Mesenchymal stem cell (in vitro differentiated cells and primary cell): ENCODE data around the gene POLA1.

Source experiments
- DNase-seq: peaks from one replicate; pipeline ENCODE4 v3.0.0-alpha.2; 2013
- H2AFZ ChIP-seq: one replicate; pipeline ENCODE4 v1.6.1; 2013; ENCODE audit warnings: low read depth, mild to moderate bottlenecking, control low read depth, inconsistent platforms, low read length, moderate library complexity
- H2AK5ac ChIP-seq: 2 replicates; pipeline ENCODE4 v1.6.1; 2013; ENCODE audit warnings: low read length, moderate library complexity, mild to moderate bottlenecking, inconsistent platforms; ENCODE audit not compliant: severe bottlenecking
- H2BK120ac ChIP-seq: one replicate; pipeline ENCODE4 v1.6.1; 2013; ENCODE audit warnings: low read depth, mild to moderate bottlenecking, inconsistent platforms, low read length, moderate library complexity
- H2BK12ac ChIP-seq, 2 experiments: one replicate each; pipeline ENCODE4 v1.6.1; 2013; ENCODE audit warnings: inconsistent platforms in 2 of 2, low read length in 2 of 2, mild to moderate bottlenecking in 2 of 2, moderate library complexity in 2 of 2, control low read depth in 1 of 2
- H2BK15ac ChIP-seq: one replicate; pipeline ENCODE4 v1.6.1; 2013; ENCODE audit warnings: mild to moderate bottlenecking, low read depth, inconsistent platforms; ENCODE audit not compliant: poor library complexity, severe bottlenecking
- H2BK5ac ChIP-seq: 2 replicates; pipeline ENCODE4 v1.6.1; 2013; ENCODE audit warnings: low read depth, mild to moderate bottlenecking, low read length, control low read depth, inconsistent platforms; ENCODE audit not compliant: poor library complexity, severe bottlenecking
- H3K14ac ChIP-seq, 2 experiments: one replicate each; pipeline ENCODE4 v1.6.1; 2013; ENCODE audit warnings: inconsistent platforms in 2 of 2, low read length in 2 of 2, control low read depth in 1 of 2, mild to moderate bottlenecking in 1 of 2, moderate library complexity in 1 of 2
- H3K18ac ChIP-seq, 2 experiments: one replicate each; pipeline ENCODE4 v1.6.1; 2013; ENCODE audit warnings: inconsistent platforms in 2 of 2, low read length in 2 of 2, control low read depth in 1 of 2, low read depth in 1 of 2, mild to moderate bottlenecking in 1 of 2
- H3K23ac ChIP-seq, 2 experiments: one replicate each; pipeline ENCODE4 v1.6.1; 2013; ENCODE audit warnings: inconsistent platforms in 2 of 2, low read length in 2 of 2, mild to moderate bottlenecking in 2 of 2, moderate library complexity in 2 of 2, control low read depth in 1 of 2
- H3K27ac ChIP-seq: 2 replicates; pipeline ENCODE4 v1.5.1; 2013; ENCODE audit warnings: mild to moderate bottlenecking, moderate library complexity, low read length, control low read depth, inconsistent platforms; ENCODE audit not compliant: poor library complexity, severe bottlenecking
- H3K27me3 ChIP-seq, 2 experiments: 2 replicates each; pipeline versions ENCODE4 v1.6.1 to v1.7.0; 2013; ENCODE audit warnings: low read length in 2 of 2, mild to moderate bottlenecking in 2 of 2, moderate library complexity in 2 of 2, control low read depth in 1 of 2, inconsistent platforms in 1 of 2; ENCODE audit not compliant: control insufficient read depth in 1 of 2, insufficient read depth in 1 of 2
- H3K36me3 ChIP-seq, 2 experiments: 2 replicates each; pipeline versions ENCODE4 v1.6.1 to v1.7.0; 2013; ENCODE audit warnings: low read length in 2 of 2, control low read depth in 1 of 2, inconsistent platforms in 1 of 2, low read depth in 1 of 2, mild to moderate bottlenecking in 1 of 2; ENCODE audit not compliant: insufficient read depth in 2 of 2, control insufficient read depth in 1 of 2
- H3K4ac ChIP-seq, 2 experiments: one replicate each; pipeline ENCODE4 v1.6.1; 2013; ENCODE audit warnings: inconsistent platforms in 2 of 2, low read length in 2 of 2, mild to moderate bottlenecking in 2 of 2, moderate library complexity in 2 of 2, control low read depth in 1 of 2, low read depth in 1 of 2
- H3K4me1 ChIP-seq: 2 replicates; pipeline ENCODE4 v1.6.1; 2013; ENCODE audit warnings: low read depth, low read length, control low read depth; ENCODE audit not compliant: control insufficient read depth, insufficient read depth
- H3K4me2 ChIP-seq: 2 replicates; pipeline ENCODE4 v1.6.1; 2013; ENCODE audit warnings: low read length, mild to moderate bottlenecking, inconsistent platforms; ENCODE audit not compliant: poor library complexity, severe bottlenecking
- H3K4me3 ChIP-seq, 2 experiments: 2 replicates each; pipeline versions ENCODE4 v1.5.1 to v1.7.0; 2013; ENCODE audit warnings: low read length in 2 of 2, mild to moderate bottlenecking in 2 of 2, control low read depth in 1 of 2, low read depth in 1 of 2; ENCODE audit not compliant: insufficient read depth in 1 of 2
- H3K79me1 ChIP-seq: replicated peaks from 2 replicates; pipeline ENCODE4 v1.6.1; 2013; ENCODE audit warnings: mild to moderate bottlenecking, control low read depth, low read length, inconsistent platforms; ENCODE audit not compliant: poor library complexity, severe bottlenecking
- H3K9ac ChIP-seq: 2 replicates; pipeline ENCODE4 v1.7.0; 2013; ENCODE audit warnings: mild to moderate bottlenecking, low read length, moderate library complexity
- H3K9me3 ChIP-seq: 2 replicates; pipeline ENCODE4 v1.7.0; 2013; ENCODE audit warnings: mild to moderate bottlenecking, low read length; ENCODE audit not compliant: control insufficient read depth
- H4K8ac ChIP-seq: one replicate; pipeline ENCODE4 v1.6.1; 2013; ENCODE audit warnings: inconsistent platforms, mild to moderate bottlenecking, low read length, moderate library complexity
- H4K91ac ChIP-seq: one replicate; pipeline ENCODE4 v1.6.1; 2013; ENCODE audit warnings: mild to moderate bottlenecking, low read length, inconsistent platforms
- WGBS: methylation state at CpG from one replicate; pipeline ENCODE4 v1.1.7; 2013; ENCODE audit warnings: mixed read lengths; 5-methylcytosine and 5-hydroxymethylcytosine counted together

Gene POLA1

GRCh38 chrX:25014366-25014838 lies 320.7 kb downstream of the POLA1 start:
- H3K14ac ChIP-seq, result no peak overlapping the region
- H3K4ac ChIP-seq, result no peak overlapping the region
- peaks cover 4% of the 10 kb centered on the region for H3K9me3 ChIP-seq
- peaks cover 16% of the 10 kb centered on the region for H3K4me1 ChIP-seq
- H3K27me3 ChIP-seq, result peaks cover 83 to 92% of the 10 kb centered on the region in 2 experiments
- no peak overlapping the region for H3K18ac ChIP-seq
- no peak overlapping the region for H4K91ac ChIP-seq
- no peak overlapping the region for H3K23ac ChIP-seq
- H3K9ac ChIP-seq, result no peak overlapping the region
- no peak overlapping the region for H2BK5ac ChIP-seq
- no peak overlapping the region for H2AFZ ChIP-seq
- H2BK15ac ChIP-seq, result no peak overlapping the region
- 15% methylated on average over 8 of the region's 19 CpGs for WGBS
- H3K4me2 ChIP-seq, result no peak overlapping the region
- no peak for DNase-seq
- no peak overlapping the region for H2AK5ac ChIP-seq
- H3K27ac ChIP-seq, result no peak overlapping the region
- H2BK120ac ChIP-seq, result no peak overlapping the region
- H4K8ac ChIP-seq, result no peak overlapping the region
- H2BK12ac ChIP-seq, result no peak overlapping the region
- no peaks in the 10 kb centered on the region for H3K79me1 ChIP-seq
- no peaks in the 10 kb centered on the region for H3K36me3 ChIP-seq
- no peak overlapping the region for H3K4me3 ChIP-seq

GRCh38 chrX:25015486-25016360 lies 322.0 kb downstream of the POLA1 start, which contains the start of gene ARX:
ARX (minus strand) TSS chrX:25015965; CDS start chrX:25015737, 228 bp downstream.
- DNase-seq, result peak; percentile 53
- Histone ChIP-seq H3K4me1 (peaks cover 18% of the 10 kb centered on the region), H3K14ac (no peak within 1 kb of the TSS), H2BK15ac (no peak within 1 kb of the TSS), H2AFZ (no peak within 1 kb of the TSS), H2BK12ac (no peak within 1 kb of the TSS), H4K8ac (no peak within 1 kb of the TSS), H3K4me3 (no peak within 1 kb of the TSS), H4K91ac (no peak within 1 kb of the TSS), H3K9ac (no peak within 1 kb of the TSS), H3K23ac (no peak within 1 kb of the TSS), H3K27ac (no peak within 1 kb of the TSS), H3K9me3 (peaks cover 4% of the 10 kb centered on the region), H2BK5ac (no peak within 1 kb of the TSS), H3K4ac (no peak within 1 kb of the TSS), H3K79me1 (no peaks in the 10 kb centered on the region), H3K4me2 (no peak within 1 kb of the TSS), H2BK120ac (no peak within 1 kb of the TSS), H3K27me3 (peaks cover 83 to 93% of the 10 kb centered on the region in 2 experiments), H2AK5ac (no peak within 1 kb of the TSS), H3K36me3 (no peaks in the 10 kb centered on the region), H3K18ac (no peak within 1 kb of the TSS)
- 3% methylated on average over 43 of the region's 58 CpGs for WGBS

- WGBS, result 8% methylated on average over 9 of the region's 20 CpGs
- Histone ChIP-seq H2BK12ac (no peak overlapping the region), H2BK15ac (no peak overlapping the region), H3K9me3 (peaks cover 4% of the 10 kb centered on the region), H2BK5ac (no peak overlapping the region), H3K27me3 (peaks cover 83 to 93% of the 10 kb centered on the region in 2 experiments), H3K18ac (no peak overlapping the region), H3K23ac (no peak overlapping the region), H3K14ac (no peak overlapping the region), H3K4me2 (no peak overlapping the region), H3K27ac (no peak overlapping the region), H3K79me1 (no peaks in the 10 kb centered on the region), H2AK5ac (no peak overlapping the region), H4K8ac (no peak overlapping the region), H2AFZ (no peak overlapping the region), H4K91ac (no peak overlapping the region), H3K9ac (no peak overlapping the region), H3K4ac (no peak overlapping the region), H3K4me1 (peaks cover 21% of the 10 kb centered on the region), H2BK120ac (no peak overlapping the region), H3K36me3 (no peaks in the 10 kb centered on the region), H3K4me3 (no peak overlapping the region)
- no peak for DNase-seq
These were observed 322.6 kb downstream of the POLA1 start for GRCh38 chrX:25016361-25016671.

GRCh38 chrX:25016938-25017598 lies 323.4 kb downstream of the POLA1 start:
- Histone ChIP-seq H2BK5ac (no peak overlapping the region), H2BK120ac (no peak overlapping the region)
- WGBS, result 0% methylated on average over 4 of the region's 17 CpGs

More at GRCh38 chrX:25016938-25017598, 323.4 kb downstream of the POLA1 start:
- H2AK5ac ChIP-seq, result no peak overlapping the region
- no peaks in the 10 kb centered on the region for H3K36me3 ChIP-seq
- no peak overlapping the region for H3K18ac ChIP-seq
- no peak overlapping the region for H2AFZ ChIP-seq
- H3K9ac ChIP-seq, result no peak overlapping the region
- H4K91ac ChIP-seq, result no peak overlapping the region
- no peak overlapping the region for H3K4me3 ChIP-seq
- no peak overlapping the region for H2BK12ac ChIP-seq
- no peak overlapping the region for H3K4me2 ChIP-seq
- H3K4ac ChIP-seq, result no peak overlapping the region
- H3K4me1 ChIP-seq, result peaks cover 21% of the 10 kb centered on the region
- no peak overlapping the region for H4K8ac ChIP-seq
- no peak for DNase-seq
- H3K9me3 ChIP-seq, result peaks cover 4% of the 10 kb centered on the region
- H2BK15ac ChIP-seq, result no peak overlapping the region
- H3K27me3 ChIP-seq, result peaks cover 83 to 93% of the 10 kb centered on the region in 2 experiments
- no peak overlapping the region for H3K23ac ChIP-seq
- no peaks in the 10 kb centered on the region for H3K79me1 ChIP-seq
- no peak overlapping the region for H3K27ac ChIP-seq
- H3K14ac ChIP-seq, result no peak overlapping the region
